Stimulated activated CD8-positive, alpha-beta memory T cell treated with anti-CD3 and anti-CD28 coated beads, Interleukin-4, amount 100 ng/mL, for 24 hours (primary cell): ENCODE data around the gene LYSMD3.
A peak's percentile ranks its signal among the peaks of the same experiment; 100 is the strongest.

Experiments
- DNase-seq: peaks from one replicate; pipeline ENCODE4 v3.0.0-alpha.2; 2020; ENCODE audit warnings: low read depth

The LYSMD3 gene

DNA sequence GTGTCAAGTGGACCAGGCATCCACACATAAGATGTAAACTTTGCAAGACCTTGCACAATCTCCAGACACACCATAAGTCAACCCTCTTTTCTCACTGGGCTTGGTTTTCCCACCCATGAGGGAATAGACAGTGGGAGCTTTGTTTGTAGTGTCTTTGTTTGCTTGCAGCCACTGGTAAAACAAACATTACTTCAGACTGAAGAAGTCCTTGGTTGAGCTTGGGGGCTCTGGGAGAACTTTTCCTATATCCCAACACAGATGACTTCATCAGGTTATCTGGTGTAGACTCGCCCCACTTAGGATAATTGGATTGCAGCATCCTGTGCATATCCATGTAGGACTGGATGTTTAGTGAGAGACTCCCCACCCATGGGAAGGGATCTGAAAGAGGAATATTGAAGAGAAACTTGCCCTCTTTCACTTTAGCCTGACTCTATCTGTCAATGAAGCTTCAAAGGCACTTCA is 17.7 kb upstream of the LYSMD3 start:
- no peak for DNase-seq

DNA sequence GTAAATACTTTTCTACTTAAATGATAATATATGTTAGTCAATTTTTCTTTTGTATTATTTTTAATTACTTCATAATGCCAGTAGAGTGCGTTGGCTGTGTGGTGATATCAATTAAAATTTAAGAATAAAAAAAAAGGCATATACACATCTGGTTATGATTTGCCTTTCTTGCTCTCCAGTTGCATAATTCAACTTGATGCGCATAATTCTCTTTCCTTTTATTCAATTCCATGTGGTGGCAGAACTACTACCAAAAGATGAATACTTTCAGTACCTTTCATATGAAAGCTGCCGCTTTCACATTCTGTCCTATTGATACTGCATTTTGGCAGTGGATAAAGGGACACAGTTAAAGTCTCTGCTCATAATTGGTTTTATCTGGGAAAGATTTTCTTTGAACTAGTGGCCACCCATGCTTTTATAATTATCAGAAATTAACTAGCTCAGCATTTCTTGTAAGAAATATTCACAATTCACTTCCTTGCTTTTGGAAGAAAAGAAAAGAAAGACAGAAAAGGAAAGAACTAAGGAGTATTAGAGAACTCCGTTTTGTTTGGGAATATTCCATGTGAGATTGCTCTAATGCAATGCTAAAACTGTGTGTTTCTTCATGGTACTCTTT is 16.9 kb upstream of the LYSMD3 start:
- no peak for DNase-seq

GRCh38 chr5:90545511-90545910 is 16.1 kb upstream of the LYSMD3 start:
- DNase-seq, result no peak

DNA sequence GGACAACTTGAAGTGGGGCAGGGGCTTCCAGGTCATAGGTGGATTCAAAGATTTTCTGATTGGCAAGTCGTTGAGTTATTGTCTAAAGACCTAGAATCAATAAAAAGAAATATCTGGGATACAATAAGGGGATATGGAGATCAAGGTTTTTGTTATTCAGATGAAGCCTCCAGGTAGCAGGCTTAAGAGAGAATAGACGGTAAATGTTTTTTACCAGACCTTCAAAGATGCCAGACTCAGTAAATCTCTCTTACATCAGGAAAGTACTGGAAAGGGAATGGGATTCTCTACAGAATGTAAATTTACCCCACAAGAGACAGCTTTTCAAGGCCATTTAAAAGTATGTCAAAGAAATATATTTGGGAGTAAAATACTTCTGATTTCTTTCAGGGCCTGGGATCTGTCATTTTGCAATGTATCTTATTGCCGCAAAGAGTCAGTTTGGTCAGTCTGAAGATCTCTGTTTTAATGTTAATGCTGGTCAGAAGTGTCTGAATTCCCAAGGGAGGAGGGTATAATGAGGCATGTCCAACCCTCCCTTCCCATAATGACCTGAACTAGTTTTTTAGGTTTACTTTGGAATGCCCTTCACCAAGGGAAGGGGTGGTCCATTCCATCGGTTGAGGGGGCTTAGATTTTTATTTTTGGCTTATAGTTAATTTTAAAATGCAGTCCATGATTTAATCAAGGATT is 13.6 kb upstream of the LYSMD3 start:
- no peak for DNase-seq

- no peak for DNase-seq
These were observed 5.5 kb upstream of the LYSMD3 start for GRCh38 chr5:90534922-90535321.

- no peak for DNase-seq
These were observed 4.4 kb upstream of the LYSMD3 start for GRCh38 chr5:90533794-90534193.

DNA sequence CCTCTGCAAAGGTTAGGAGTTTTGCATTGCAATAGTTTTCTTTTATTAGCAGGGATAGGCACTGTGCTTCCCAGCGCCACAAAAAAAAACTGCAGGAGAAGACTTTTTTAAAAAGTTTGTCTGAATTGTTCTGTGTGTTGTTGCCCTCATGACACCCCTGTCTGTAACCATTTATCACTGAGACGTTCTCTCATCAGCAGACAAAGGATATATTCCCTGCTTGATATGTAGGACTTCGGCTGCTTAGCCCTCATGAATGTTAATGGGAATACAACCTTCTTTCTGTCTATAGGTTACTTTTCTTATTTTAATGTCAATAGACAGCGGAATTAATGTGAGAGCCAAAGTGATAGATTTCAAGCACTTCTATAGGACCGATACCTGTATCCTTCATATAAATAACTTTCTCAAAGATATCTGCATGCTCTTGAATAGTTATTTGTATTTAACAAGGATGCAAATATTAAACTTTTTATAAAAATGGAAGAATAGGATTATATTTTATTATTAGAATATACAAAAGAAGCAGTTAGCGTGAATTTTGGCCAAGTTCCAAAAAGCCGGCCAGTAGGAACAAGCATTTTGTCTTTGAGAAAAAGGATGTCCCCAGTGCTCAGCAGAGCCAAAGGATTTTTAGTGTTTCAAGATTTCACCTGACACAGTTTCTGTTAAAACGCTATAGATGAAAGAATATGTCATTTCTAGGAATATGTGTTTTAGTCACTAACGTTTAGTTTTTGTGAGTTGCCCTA is 1.5 kb upstream of the LYSMD3 start:
- no peak for DNase-seq

GRCh38 chr5:90529939-90530677 is 724 bp upstream of the LYSMD3 start:
- DNase-seq, result peak; percentile 32

- DNase-seq, result no peak
These were observed 687 bp downstream of the LYSMD3 start for GRCh38 chr5:90528601-90529193.

DNA sequence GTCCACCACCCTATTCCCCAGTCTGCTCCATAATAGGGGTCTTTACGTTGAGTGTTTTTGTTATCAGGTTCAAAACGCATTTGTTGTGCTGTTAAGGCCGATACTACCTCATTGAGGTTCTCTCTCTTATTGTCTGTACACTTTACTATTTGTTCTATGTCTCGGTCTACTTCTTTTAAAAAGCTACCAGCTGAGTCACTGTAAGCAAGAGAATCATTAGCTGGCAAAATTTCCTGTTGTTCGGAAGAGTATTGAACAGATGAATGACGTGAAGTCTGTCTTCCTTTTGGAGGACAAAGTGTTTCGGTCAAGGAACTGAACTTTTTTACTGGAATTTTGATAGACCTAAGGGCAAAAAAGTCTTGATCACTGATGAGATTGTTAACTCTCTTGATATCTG is 10.3 kb downstream of the LYSMD3 start:
- no peak for DNase-seq

DNA sequence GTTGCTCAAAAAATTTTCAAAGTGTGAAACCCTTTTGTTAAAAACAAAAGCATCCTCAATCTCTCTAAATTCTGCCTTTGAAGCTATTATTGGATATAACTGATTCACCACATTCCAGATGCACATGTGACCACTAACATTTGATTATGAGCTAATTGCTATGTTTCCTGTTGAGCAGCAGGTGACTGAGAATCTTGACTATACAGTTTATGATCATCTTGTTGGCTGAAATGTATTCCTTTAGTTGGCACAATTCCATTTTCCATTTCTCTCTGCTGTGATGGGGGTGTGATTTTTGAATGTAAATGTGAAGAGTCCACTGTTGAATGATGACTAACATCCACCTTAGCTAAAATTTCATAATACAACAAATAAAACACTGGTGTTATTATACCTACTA is 10.7 kb downstream of the LYSMD3 start:
- DNase-seq, result no peak

DNA sequence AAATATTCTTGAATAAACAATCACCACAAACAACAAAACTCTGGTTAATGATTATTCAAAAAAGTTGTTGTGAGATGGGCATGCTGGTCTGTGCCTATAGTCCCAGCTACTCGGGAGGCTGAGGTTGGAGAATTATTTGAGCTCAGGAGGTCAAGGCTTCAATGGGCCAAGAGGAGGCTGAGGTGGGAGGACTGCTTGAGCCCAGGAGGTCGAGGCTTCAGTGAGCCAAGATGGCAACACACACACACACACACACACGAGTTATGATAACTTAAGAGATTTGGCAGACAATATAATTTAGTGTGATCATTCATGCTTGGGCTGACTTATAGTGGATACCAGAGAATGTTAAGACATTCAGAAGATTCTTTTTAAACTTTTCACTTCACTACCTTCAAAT is 14.9 kb downstream of the LYSMD3 start:
- DNase-seq, result no peak

- no peak for DNase-seq
These were observed 18.9 kb downstream of the LYSMD3 start for GRCh38 chr5:90510438-90510837.

DNA sequence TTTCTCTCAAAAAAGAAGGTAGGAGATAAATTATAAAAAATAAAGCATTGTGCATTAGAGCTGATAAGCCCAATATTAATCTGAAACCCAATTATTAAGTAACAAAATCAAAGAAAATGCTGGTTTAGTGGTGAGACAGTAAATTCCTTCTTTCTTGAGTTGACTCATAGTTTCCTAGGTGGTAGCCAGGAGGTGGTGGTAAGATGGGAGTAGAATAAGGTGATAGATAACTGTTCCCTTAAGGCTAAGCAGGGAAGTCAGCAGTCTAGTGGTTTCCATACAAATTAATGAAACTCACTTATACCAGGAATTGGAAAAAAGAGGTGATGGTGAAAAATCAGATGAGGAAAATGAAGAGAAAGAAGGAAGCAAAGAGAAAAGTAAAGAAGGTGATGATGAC is 23.2 kb downstream of the LYSMD3 start:
- no peak for DNase-seq

DNA sequence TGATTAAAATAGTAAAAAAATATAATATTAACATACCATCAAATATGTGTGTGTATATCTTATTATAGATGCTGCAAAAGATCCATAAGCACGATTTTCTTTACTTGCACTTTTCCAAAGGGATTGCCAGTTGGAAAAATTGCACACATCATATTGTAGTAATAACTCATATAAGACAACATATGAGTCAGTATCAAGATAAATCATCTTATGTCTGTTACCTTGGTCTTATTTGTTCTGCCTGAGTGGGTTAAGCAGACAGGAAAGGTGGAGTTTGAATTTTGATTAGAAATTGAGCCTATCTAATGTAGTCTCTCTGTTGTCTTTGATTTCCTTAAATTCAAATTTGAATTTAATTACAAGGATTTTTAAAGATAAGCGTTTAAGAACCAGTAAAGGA is 24.6 kb downstream of the LYSMD3 start:
- DNase-seq, result no peak

DNA sequence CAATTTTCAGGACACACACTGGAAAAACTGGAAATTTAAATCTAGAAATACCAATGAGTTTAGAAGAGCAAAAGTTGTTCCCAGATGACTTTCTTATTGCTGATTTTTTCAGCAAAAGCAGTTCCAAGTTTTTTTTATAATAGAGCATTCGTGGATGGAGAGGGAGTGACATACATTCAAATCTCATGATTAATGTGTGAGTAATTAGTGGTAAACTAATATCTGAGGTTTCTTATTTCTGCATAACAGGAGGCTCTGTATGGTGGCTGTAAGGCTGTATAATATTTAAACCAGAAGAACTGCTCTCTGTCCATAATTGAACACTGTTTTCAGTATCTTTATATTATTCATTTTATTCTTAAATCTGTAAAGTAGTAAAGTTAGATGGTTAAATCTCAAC is 25.8 kb downstream of the LYSMD3 start:
- DNase-seq, result no peak

DNA sequence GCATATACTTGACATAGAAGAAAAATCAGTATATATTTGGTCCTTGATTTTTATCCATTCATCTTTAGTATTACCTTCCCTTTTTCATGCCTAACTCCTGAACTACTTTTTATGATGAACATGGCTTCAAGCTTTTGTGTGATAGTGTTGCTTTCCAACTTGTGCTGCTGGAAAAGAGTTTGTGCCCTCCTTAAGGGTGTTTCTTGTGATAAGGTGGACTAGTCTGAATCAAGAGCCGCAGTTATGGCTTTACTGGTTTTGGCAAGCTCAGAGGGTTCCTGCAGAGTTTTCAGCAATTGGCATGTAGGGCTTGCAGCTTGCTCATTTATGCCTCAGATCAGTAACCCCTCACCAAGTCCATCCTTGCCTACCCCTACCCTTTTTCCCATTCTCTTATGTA is 34.2 kb downstream of the LYSMD3 start:
- no peak for DNase-seq

DNA sequence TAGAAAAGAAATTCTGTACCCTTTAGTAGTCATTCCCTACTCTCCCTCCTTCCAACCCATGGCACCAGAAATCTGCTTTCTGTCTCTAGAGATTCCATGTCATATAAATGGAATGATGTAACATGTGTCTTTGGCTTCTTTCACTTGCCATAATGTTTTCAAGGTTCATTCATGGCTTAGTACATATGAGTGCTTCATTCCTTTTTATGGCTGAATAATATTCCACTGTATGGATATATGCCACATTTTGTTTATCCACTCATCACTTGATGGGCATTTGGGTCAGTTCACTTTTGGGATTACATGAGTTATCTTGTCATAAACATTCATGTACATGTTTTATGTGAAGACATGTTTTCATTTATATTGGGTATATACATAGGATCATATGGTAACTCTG is 35.3 kb downstream of the LYSMD3 start:
- DNase-seq, result no peak

- DNase-seq, result no peak
These were observed 40.6 kb downstream of the LYSMD3 start for GRCh38 chr5:90488791-90489190.

DNA sequence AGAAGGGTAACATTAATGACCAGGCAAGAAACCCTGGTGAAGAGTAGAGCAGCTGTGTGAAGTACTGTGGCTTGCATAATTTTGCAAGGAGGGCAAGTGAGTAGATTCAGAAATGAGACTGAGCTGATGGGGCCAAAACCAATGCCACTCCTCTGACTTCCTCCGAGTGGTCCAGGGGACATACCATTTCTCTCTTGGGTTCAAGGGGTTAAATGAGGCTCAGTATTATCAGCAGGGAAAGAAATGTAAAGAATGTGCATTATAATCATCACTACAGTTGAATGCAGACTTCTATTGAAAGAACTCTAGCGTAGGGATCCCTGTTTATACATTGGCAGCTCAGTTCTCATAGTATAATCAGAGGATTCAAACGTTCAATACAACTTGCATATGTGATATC is 44.8 kb downstream of the LYSMD3 start:
- DNase-seq, result no peak

GRCh38 chr5:90483206-90483605 is 46.2 kb downstream of the LYSMD3 start:
- DNase-seq, result no peak

DNA sequence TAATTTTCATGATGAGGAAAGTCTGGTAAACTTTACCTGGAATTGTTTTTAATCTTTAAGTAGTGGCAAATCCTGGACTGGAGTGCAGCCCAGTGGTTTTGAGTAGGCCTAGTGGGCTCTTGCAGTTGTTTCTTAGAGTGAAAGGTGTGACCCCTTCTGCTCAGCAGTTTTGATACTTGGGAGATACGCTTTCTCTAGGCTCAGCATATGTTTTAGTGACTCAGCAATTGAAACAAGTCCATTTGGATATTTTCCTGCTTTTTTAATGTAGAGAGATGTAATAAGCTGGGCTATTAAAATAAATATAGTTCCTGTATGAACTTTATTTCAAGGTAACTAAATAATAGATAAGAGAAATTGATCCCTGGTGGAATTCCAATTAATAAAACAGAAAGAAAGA is 48.7 kb downstream of the LYSMD3 start:
- DNase-seq, result no peak
